Gastrocnemius medialis (tissue), 4 donors: Measurements from ENCODE around the gene ARMC7.

Experiments
- POLR2A ChIP-seq, 2 donors: fragments of 450-650 bp; IDR thresholded peaks; one replicate each; pipeline ENCODE4 v1.6.1; 2017; ENCODE audit warnings: antibody characterized with exemption in 2 of 2, mild to moderate bottlenecking in 2 of 2, moderate library complexity in 2 of 2
- TF ChIP-seq, protein P1 (sequence below), 5 experiments: fragments of 450-650 bp in 3 of 5; fragments of 200-600 bp in 2 of 5; sonication (generic) in 2 of 5; IDR thresholded peaks in 4 of 5; conservative IDR thresholded peaks in 1 of 5; 1 replicate in 4 of 5; 2 replicates in 1 of 5; pipeline ENCODE4 v1.5.1; 2016 to 2019; ENCODE audit warnings: antibody characterized with exemption in 5 of 5, mild to moderate bottlenecking in 3 of 5, moderate library complexity in 3 of 5

DNA sequence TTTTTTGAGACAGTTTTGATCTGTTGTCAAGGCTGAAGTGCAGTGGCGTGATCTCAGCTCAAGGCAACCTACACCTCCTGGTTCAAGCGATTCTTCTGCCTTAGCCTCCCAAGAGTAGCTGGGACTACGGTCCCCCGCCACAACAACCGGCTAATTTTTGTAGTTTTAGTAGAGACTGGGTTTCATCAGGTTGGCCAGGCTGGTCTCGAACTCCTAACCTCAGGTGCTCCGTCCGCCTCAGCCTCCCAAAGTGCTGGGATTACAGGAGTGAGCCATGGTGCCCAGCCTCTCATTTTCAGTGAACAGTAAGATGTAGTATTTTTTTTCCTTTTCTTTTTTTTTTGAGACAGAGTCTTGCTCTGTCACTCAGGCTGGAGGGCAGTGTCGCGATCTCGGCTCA, 65.2 kb downstream of the ARMC7 start:
- TF ChIP-seq, protein P1, sequence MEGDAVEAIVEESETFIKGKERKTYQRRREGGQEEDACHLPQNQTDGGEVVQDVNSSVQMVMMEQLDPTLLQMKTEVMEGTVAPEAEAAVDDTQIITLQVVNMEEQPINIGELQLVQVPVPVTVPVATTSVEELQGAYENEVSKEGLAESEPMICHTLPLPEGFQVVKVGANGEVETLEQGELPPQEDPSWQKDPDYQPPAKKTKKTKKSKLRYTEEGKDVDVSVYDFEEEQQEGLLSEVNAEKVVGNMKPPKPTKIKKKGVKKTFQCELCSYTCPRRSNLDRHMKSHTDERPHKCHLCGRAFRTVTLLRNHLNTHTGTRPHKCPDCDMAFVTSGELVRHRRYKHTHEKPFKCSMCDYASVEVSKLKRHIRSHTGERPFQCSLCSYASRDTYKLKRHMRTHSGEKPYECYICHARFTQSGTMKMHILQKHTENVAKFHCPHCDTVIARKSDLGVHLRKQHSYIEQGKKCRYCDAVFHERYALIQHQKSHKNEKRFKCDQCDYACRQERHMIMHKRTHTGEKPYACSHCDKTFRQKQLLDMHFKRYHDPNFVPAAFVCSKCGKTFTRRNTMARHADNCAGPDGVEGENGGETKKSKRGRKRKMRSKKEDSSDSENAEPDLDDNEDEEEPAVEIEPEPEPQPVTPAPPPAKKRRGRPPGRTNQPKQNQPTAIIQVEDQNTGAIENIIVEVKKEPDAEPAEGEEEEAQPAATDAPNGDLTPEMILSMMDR (IDR thresholded peaks at IDR 0.05 in 4 of 5, conservative IDR thresholded peaks at IDR 0.05 in 1 of 5): no peak
- no peak for TF ChIP-seq POLR2A (IDR thresholded peaks at IDR 0.05)
